ENCODE measurements around the gene MCC.

MCC gene

GRCh38 chr5:113299591-113299990 lies 188.7 kb downstream of the MCC start:
- Histone ChIP-seq H3K4me1 (ENCODE audit: insufficient read depth, insufficient read length) (no peaks in the 10 kb centered on the region), H3K27me3 (ENCODE audit: insufficient read depth, insufficient read length) (no peaks in the 10 kb centered on the region), H3K36me3 (ENCODE audit: insufficient read depth, insufficient read length, low read length) (no peaks in the 10 kb centered on the region), H3K9ac (ENCODE audit: insufficient read length, low read depth) (no peak overlapping the region), H3K9me3 (ENCODE audit: insufficient read depth, low read length) (no peaks in the 10 kb centered on the region), H3K4me3 (ENCODE audit: insufficient read length, low read depth) (no peak overlapping the region)
- TF ChIP-seq YY1 (IDR thresholded peaks at IDR 0.05; ENCODE audit: insufficient read depth, insufficient read length) (no peak), SUZ12 (IDR thresholded peaks at IDR 0.05; ENCODE audit: extremely low read depth, insufficient read depth, insufficient read length) (no peak), ZNF274 (IDR thresholded peaks at IDR 0.05; ENCODE audit: low read depth, low read length) (no peak)
- no peak for DNase-seq (ENCODE audit: low read depth, low spot score)

- Histone ChIP-seq H3K4me3 (ENCODE audit: insufficient read length, low read depth) (no peak overlapping the region), H3K9ac (ENCODE audit: insufficient read length, low read depth) (no peak overlapping the region), H3K9me3 (ENCODE audit: insufficient read depth, low read length) (no peaks in the 10 kb centered on the region), H3K27me3 (ENCODE audit: insufficient read depth, insufficient read length) (no peaks in the 10 kb centered on the region), H3K36me3 (ENCODE audit: insufficient read depth, insufficient read length, low read length) (no peaks in the 10 kb centered on the region), H3K4me1 (ENCODE audit: insufficient read depth, insufficient read length) (peaks cover 6% of the 10 kb centered on the region)
- TF ChIP-seq YY1 (IDR thresholded peaks at IDR 0.05; ENCODE audit: insufficient read depth, insufficient read length) (no peak), ZNF274 (IDR thresholded peaks at IDR 0.05; ENCODE audit: low read depth, low read length) (no peak), SUZ12 (IDR thresholded peaks at IDR 0.05; ENCODE audit: extremely low read depth, insufficient read depth, insufficient read length) (no peak)
- DNase-seq (ENCODE audit: low read depth, low spot score): no peak
Observed at GRCh38 chr5:113296676-113297075, 191.6 kb downstream of the MCC start.

DNA sequence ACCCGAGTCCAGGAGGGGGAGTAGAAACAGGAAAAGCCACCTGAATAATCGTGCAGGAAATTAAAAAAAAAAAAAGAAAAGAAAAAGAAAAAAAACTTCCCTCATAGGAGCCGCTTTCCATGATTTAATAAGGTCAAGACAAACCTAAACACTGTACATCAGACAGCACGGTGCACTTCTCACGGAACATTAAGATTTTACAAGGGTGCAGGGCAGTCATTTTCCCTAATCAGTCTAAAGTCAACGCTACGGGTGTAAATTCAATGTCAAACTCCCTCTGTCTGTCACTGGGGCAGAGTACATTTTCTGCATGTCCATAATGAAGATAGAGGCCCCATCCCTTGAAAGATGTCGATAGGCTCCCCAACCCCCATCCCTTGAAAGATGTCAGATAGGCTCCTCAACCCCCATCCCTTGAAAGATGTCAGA lies 193.1 kb downstream of the MCC start:
- Histone ChIP-seq H3K9me3 (ENCODE audit: insufficient read depth, low read length) (no peaks in the 10 kb centered on the region), H3K4me3 (ENCODE audit: insufficient read length, low read depth) (peak overlapping the region; percentile 65), H3K36me3 (ENCODE audit: insufficient read depth, insufficient read length, low read length) (no peaks in the 10 kb centered on the region), H3K4me1 (ENCODE audit: insufficient read depth, insufficient read length) (peaks cover 6% of the 10 kb centered on the region), H3K9ac (ENCODE audit: insufficient read length, low read depth) (peak overlapping the region; percentile 46), H3K27me3 (ENCODE audit: insufficient read depth, insufficient read length) (no peaks in the 10 kb centered on the region)
- no peak for DNase-seq (ENCODE audit: low read depth, low spot score)
- no peak for TF ChIP-seq SUZ12 (IDR thresholded peaks at IDR 0.05; ENCODE audit: extremely low read depth, insufficient read depth, insufficient read length)
- TF ChIP-seq ZNF274 (IDR thresholded peaks at IDR 0.05; ENCODE audit: low read depth, low read length): no peak
- TF ChIP-seq YY1 (IDR thresholded peaks at IDR 0.05; ENCODE audit: insufficient read depth, insufficient read length): no peak

- Histone ChIP-seq H3K4me1 (ENCODE audit: insufficient read depth, insufficient read length) (peaks cover 6% of the 10 kb centered on the region), H3K4me3 (ENCODE audit: insufficient read length, low read depth) (peak overlapping the region; percentile 65), H3K9ac (ENCODE audit: insufficient read length, low read depth) (peak overlapping the region; percentile 73), H3K27me3 (ENCODE audit: insufficient read depth, insufficient read length) (no peaks in the 10 kb centered on the region), H3K36me3 (ENCODE audit: insufficient read depth, insufficient read length, low read length) (no peaks in the 10 kb centered on the region), H3K9me3 (ENCODE audit: insufficient read depth, low read length) (no peaks in the 10 kb centered on the region)
- DNase-seq (ENCODE audit: low read depth, low spot score): no peak
- no peak for TF ChIP-seq YY1 (IDR thresholded peaks at IDR 0.05; ENCODE audit: insufficient read depth, insufficient read length)
Observed at GRCh38 chr5:113294311-113295110, 193.7 kb downstream of the MCC start.

- H3K4me1 ChIP-seq (ENCODE audit: insufficient read depth, insufficient read length): peaks cover 6% of the 10 kb centered on the region
- H3K27me3 ChIP-seq (ENCODE audit: insufficient read depth, insufficient read length): no peaks in the 10 kb centered on the region
- peak overlapping the region; percentile 65 for H3K4me3 ChIP-seq (ENCODE audit: insufficient read length, low read depth)
- DNase-seq (ENCODE audit: low read depth, low spot score): no peak
- no peak for TF ChIP-seq YY1 (IDR thresholded peaks at IDR 0.05; ENCODE audit: insufficient read depth, insufficient read length)
- TF ChIP-seq ZNF274 (IDR thresholded peaks at IDR 0.05; ENCODE audit: low read depth, low read length): no peak
- no peak for TF ChIP-seq SUZ12 (IDR thresholded peaks at IDR 0.05; ENCODE audit: extremely low read depth, insufficient read depth, insufficient read length)
- no peaks in the 10 kb centered on the region for H3K36me3 ChIP-seq (ENCODE audit: insufficient read depth, insufficient read length, low read length)
- H3K9ac ChIP-seq (ENCODE audit: insufficient read length, low read depth): peak overlapping the region; percentile 73
- H3K9me3 ChIP-seq (ENCODE audit: insufficient read depth, low read length): no peaks in the 10 kb centered on the region
Observed at GRCh38 chr5:113293975-113294310, 194.3 kb downstream of the MCC start.

GRCh38 chr5:113293068-113293974 lies 194.9 kb downstream of the MCC start:
- H3K4me3 ChIP-seq (ENCODE audit: insufficient read length, low read depth): peak overlapping the region; percentile 65
- TF ChIP-seq SUZ12 (IDR thresholded peaks at IDR 0.05; ENCODE audit: extremely low read depth, insufficient read depth, insufficient read length): no peak
- TF ChIP-seq ZNF274 (IDR thresholded peaks at IDR 0.05; ENCODE audit: low read depth, low read length): no peak
- no peak for TF ChIP-seq YY1 (IDR thresholded peaks at IDR 0.05; ENCODE audit: insufficient read depth, insufficient read length)
- no peaks in the 10 kb centered on the region for H3K27me3 ChIP-seq (ENCODE audit: insufficient read depth, insufficient read length)
- H3K9me3 ChIP-seq (ENCODE audit: insufficient read depth, low read length): no peaks in the 10 kb centered on the region
- H3K36me3 ChIP-seq (ENCODE audit: insufficient read depth, insufficient read length, low read length): peaks cover 3% of the 10 kb centered on the region
- peak overlapping the region; percentile 73 for H3K9ac ChIP-seq (ENCODE audit: insufficient read length, low read depth)
- peaks cover 6% of the 10 kb centered on the region for H3K4me1 ChIP-seq (ENCODE audit: insufficient read depth, insufficient read length)
- no peak for DNase-seq (ENCODE audit: low read depth, low spot score)

DNA sequence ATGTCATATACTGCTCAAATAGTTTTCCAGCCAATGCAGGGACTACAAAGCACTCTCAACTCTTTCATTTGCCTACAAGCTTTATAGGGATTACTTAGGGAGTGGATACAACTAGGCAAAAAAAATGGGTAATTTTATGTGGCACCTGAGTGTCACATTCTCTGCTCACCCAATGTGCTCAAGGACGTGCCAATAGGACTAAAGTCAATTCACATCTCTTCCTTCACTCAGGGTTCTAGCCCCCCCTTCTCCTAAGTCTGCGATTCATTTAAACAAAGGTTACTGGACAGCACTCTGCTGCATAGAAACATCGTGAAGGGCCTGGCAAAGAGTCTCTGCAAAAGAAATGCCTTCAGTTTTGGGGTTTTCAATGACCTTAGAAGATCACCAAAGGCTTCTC lies 195.8 kb downstream of the MCC start:
- TF ChIP-seq SUZ12 (IDR thresholded peaks at IDR 0.05; ENCODE audit: extremely low read depth, insufficient read depth, insufficient read length) (no peak), ZNF274 (IDR thresholded peaks at IDR 0.05; ENCODE audit: low read depth, low read length) (no peak), YY1 (IDR thresholded peaks at IDR 0.05; ENCODE audit: insufficient read depth, insufficient read length) (no peak)
- Histone ChIP-seq H3K9ac (ENCODE audit: insufficient read length, low read depth) (no peak overlapping the region), H3K27me3 (ENCODE audit: insufficient read depth, insufficient read length) (no peaks in the 10 kb centered on the region), H3K4me1 (ENCODE audit: insufficient read depth, insufficient read length) (peaks cover 6% of the 10 kb centered on the region), H3K4me3 (ENCODE audit: insufficient read length, low read depth) (peak overlapping the region; percentile 65), H3K36me3 (ENCODE audit: insufficient read depth, insufficient read length, low read length) (peaks cover 3% of the 10 kb centered on the region), H3K9me3 (ENCODE audit: insufficient read depth, low read length) (no peaks in the 10 kb centered on the region; the same call in 1 of the 2 replicates)
- no peak for DNase-seq (ENCODE audit: low read depth, low spot score)
